Neuron (in vitro differentiated cells): ENCODE measurements around the gene CUL1.

Experiments
- H2AFZ ChIP-seq: one replicate; pipeline ENCODE4 v1.6.1; 2013; ENCODE audit warnings: low read depth, mild to moderate bottlenecking, inconsistent platforms, low read length, moderate library complexity
- H3K27me3 ChIP-seq: one replicate; pipeline ENCODE4 v1.6.1; 2013; ENCODE audit warnings: low read length; ENCODE audit not compliant: insufficient read depth
- H3K36me3 ChIP-seq: one replicate; pipeline ENCODE4 v1.6.1; 2013; ENCODE audit warnings: low read length; ENCODE audit not compliant: insufficient read depth
- H3K4me1 ChIP-seq: one replicate; pipeline ENCODE4 v1.6.1; 2013; ENCODE audit warnings: low read length; ENCODE audit not compliant: insufficient read depth
- H3K4me3 ChIP-seq: 2 replicates; pipeline ENCODE4 v1.5.1; 2013; ENCODE audit warnings: mild to moderate bottlenecking, low read length, moderate library complexity
- H3K9me3 ChIP-seq: one replicate; pipeline ENCODE4 v1.6.1; 2013; ENCODE audit warnings: low read length

CUL1 gene

DNA sequence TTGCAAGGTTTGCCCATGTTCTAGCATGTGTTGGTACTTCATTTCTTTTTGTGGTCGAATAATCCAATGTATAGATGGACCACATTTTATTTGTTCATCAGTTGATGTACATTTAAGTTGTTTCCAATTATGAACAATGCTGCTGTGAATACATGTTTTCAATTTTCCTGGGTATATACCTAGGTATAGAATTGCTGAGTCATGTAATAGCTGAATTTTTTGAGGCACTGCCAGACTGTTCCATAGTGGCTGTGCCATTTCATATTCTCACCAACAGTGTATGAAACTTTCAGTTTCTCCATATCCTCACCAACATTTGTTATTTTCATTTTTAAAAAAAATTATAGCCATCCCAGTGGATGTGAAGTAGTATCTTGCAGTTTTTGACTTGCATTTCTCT, 94.9 kb downstream of the CUL1 start:
- Histone ChIP-seq H3K4me3 (no peak overlapping the region), H3K36me3 (peaks cover 80% of the 10 kb centered on the region)

DNA sequence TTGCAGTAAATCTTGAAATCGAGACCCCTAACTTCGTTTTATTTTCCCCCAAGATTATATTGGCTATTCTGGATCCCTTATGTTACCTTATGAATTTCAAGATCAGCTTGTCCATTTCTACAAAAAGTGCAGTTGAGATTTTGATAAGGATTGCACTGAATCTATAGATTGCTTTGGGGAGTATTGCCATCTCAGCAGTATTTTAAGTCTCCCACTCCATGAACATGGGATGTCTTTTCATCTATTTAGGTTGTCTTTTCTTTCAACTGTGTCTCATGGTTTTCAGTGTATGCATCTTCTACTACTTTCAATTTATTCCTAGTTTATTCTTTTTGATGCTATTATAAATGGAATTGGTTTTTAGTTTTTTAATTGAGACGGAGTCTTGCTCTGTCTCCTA, 95.8 kb downstream of the CUL1 start:
- H3K36me3 ChIP-seq: peaks cover 83% of the 10 kb centered on the region
- H3K27me3 ChIP-seq: no peaks in the 10 kb centered on the region
- no peaks in the 10 kb centered on the region for H3K4me1 ChIP-seq
- no peak overlapping the region for H2AFZ ChIP-seq
- peaks cover 8% of the 10 kb centered on the region for H3K9me3 ChIP-seq
- no peak overlapping the region for H3K4me3 ChIP-seq

More for the DNA sequence above, 94.9 kb downstream of the CUL1 start:
- H3K4me1 ChIP-seq: no peaks in the 10 kb centered on the region
- no peaks in the 10 kb centered on the region for H3K27me3 ChIP-seq
- peaks cover 2% of the 10 kb centered on the region for H3K9me3 ChIP-seq
- no peak overlapping the region for H2AFZ ChIP-seq

DNA sequence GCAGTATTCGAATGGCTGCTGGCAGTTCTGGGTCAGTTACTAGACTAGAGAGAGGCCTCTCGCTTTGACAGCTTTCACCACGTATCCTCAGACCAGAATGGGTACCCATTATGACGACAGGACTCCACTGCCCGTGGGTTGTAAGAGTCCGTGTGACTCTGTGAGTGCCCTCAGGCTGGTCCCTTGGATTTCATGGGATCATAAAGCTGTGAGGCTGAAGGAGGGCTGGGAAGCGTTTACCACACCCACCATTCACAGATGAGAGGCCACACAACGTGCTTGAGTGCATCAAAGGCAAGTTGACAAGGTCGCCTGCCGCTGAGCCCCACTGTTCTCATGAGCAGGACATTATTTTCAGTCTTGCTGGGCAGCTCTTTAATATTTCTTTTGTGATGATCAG, 98.1 kb downstream of the CUL1 start:
- peaks cover 8% of the 10 kb centered on the region for H3K9me3 ChIP-seq
- H2AFZ ChIP-seq: no peak overlapping the region
- peaks cover 82% of the 10 kb centered on the region for H3K36me3 ChIP-seq
- no peaks in the 10 kb centered on the region for H3K27me3 ChIP-seq
- no peaks in the 10 kb centered on the region for H3K4me1 ChIP-seq
- no peak overlapping the region for H3K4me3 ChIP-seq

DNA sequence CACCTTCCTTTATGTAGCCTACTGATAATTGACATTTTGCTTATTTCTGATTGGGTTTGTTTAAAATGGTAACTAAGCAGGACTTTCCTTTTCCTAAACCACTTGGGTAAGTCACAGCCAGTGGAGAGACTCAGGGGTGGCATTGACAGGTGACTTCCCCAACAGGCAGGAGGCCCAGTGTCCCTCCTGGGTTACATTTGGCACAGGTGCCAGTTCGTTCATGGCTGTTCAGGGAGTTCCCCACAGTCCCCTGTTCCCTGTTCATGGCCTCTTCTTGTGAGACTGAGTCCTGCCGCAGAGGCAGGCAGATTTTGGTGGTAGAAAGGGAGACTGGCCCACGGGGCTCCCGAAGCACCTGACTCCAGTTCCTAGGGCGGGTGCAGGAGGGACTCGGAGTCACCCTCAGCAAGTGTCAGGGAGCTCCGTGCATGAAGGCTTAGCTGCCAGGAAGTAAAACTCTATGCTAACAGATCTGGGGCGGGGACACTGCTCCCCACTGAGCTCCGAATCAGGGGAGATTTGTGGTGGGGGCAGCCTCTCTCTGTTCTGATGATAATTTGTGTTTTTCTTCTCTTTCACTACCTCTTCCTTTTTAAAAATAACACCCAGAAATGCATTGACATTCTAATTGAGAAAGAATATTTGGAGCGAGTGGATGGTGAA, 101.3 kb downstream of the CUL1 start:
- no peaks in the 10 kb centered on the region for H3K4me1 ChIP-seq
- peaks cover 8% of the 10 kb centered on the region for H3K9me3 ChIP-seq
- no peak overlapping the region for H3K4me3 ChIP-seq
- H3K27me3 ChIP-seq: no peaks in the 10 kb centered on the region
- H3K36me3 ChIP-seq: peaks cover 71% of the 10 kb centered on the region
- no peak overlapping the region for H2AFZ ChIP-seq

DNA sequence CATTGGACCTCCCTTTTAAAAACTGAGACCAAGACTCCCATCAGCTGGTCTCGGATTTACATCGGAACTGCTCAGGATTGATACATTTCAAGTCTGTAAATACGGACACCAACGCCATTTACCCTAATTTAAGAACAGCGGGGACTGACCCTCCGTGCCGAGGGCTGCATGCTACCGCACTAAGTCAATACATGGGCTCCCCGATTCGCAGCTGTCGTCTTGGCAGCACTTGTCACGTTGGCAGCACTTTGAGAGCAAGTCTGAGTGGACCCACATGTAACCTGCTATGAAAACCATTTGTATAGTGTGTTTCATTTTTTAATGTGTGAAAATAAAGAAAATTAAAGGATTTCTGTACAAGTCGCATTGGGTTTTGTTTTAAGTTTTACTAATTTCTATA, 102.0 kb downstream of the CUL1 start:
- Histone ChIP-seq H3K4me3 (no peak overlapping the region), H2AFZ (no peak overlapping the region), H3K4me1 (no peaks in the 10 kb centered on the region), H3K9me3 (peaks cover 8% of the 10 kb centered on the region), H3K27me3 (no peaks in the 10 kb centered on the region), H3K36me3 (peaks cover 72% of the 10 kb centered on the region)

DNA sequence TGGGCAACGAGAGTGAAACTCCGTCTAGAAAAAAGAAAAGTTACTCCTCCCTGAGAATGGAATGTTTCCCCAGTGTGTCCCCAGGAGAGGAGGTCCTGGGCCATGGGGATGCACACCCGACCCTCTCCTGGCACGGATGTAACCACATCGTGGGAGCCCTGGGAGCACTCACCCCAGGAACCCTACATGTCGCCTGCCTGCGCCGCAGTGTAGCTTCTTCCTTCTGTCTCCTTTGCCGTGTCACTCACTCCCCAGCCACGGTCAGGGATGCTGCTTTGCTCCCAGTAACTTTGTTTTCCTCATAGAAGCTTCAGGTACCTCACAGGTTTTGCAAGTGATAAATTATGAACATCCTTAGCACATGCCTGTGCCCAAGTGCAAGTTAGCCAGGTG, 103.4 kb downstream of the CUL1 start:
- Histone ChIP-seq H3K4me3 (no peak overlapping the region), H3K27me3 (no peaks in the 10 kb centered on the region), H3K36me3 (peaks cover 78% of the 10 kb centered on the region), H3K4me1 (no peaks in the 10 kb centered on the region), H2AFZ (no peak overlapping the region), H3K9me3 (peaks cover 8% of the 10 kb centered on the region)

DNA sequence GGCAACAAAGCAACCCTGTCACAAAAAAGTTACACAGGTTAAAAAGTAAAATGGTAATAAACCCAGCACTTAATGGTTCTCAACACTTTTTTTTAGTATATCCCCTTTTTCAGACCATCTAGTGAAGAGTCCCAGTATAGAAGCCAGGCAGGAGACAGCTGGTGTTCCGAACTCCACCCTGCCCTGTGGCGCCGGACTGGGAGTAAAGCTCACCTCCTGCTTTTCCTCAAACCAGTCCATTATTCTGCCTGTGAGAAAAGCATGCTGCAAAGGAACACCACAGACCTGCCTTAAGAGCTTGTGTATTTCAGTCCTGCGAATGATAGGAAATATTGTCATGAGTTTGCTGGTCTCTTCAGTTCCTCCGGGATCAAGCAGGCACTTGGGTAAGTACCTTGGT, 104.4 kb downstream of the CUL1 start:
- Histone ChIP-seq H3K27me3 (no peaks in the 10 kb centered on the region), H2AFZ (no peak overlapping the region), H3K36me3 (peaks cover 78% of the 10 kb centered on the region), H3K4me3 (no peak overlapping the region), H3K4me1 (no peaks in the 10 kb centered on the region), H3K9me3 (peaks cover 8% of the 10 kb centered on the region)

DNA sequence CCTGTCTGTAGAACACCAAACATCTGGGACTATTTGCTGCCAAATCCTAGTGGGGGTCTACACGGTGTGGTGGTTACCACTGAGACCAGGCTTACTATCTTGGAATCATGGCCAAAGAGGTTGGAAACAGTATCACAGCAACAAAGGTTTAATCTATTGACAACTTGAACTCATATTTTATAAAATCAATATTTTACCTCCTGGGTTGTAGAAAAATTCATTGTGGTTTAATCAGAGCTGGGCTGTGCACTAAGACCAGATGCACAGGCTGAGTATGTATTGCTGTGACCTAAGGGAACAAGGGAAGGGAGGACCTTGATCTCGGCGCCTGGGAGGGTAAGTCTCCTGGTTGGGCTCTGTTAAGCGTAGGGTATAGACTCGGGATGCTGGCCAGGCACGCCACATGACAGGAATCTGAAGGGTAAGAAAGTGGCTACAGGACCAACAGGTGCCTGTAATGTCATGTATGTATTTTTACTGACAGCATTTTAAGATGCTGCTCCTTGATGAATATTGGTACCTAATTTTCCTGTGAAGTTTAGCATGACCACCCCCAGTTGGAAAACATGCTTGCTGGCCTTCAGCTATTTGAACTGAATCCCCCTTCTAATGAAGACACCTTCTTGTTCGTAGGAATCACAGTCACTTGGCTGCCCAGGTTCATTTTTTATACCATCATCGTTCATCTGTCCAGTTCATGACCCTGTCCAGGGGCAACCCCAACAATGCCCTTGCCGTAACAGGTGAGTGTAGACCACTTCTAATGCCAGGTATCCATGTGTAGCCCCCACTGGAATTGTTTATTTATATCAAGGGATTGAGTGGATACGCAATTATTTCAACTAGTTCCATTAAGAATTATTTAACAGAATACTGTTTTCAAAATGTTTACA, 105.9 kb downstream of the CUL1 start:
- H3K4me1 ChIP-seq: no peaks in the 10 kb centered on the region
- peaks cover 77% of the 10 kb centered on the region for H3K36me3 ChIP-seq
- no peaks in the 10 kb centered on the region for H3K9me3 ChIP-seq
- H2AFZ ChIP-seq: no peak overlapping the region
- no peaks in the 10 kb centered on the region for H3K27me3 ChIP-seq
- no peak overlapping the region for H3K4me3 ChIP-seq

DNA sequence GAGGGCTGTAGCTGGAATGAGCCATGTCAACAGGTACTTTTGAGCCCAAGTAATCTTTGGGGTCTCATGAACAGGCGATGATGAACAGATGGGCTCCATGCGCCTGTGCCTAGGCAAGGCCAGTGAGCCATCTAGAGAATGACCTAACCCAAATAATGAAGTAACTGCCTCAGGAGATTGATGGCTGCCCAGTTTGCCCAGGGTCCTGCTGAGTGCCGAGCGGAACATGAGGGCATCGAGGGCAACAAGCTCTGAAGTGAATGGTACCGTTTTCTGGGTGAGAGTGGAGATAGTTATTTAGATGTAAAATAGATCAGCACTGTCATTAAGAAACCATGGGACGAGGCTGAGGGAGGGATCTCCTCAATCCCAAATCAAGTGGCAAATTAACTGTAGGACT, 107.5 kb downstream of the CUL1 start:
- Histone ChIP-seq H3K9me3 (no peaks in the 10 kb centered on the region), H3K36me3 (peaks cover 77% of the 10 kb centered on the region), H3K4me1 (no peaks in the 10 kb centered on the region)

DNA sequence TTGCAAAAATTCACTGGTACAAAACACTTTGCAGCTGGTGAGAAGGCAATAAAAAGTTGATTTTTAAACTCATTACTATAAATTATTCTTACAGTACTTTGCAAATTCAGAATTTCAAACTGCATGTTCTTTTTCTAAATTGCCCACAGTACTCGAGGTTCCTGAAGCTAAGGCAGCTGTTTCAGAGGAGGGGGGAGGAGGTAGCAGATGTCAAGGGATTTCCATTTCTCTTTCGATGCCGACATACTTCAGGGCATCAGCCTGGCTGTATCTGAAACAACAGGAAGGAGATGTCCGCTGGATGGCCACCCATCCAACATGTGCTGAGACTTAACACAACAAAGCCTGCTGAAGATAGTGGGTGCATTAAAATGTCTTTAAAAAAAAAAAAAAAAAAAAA, 108.7 kb downstream of the CUL1 start:
- Histone ChIP-seq H3K36me3 (peaks cover 77% of the 10 kb centered on the region), H3K4me1 (no peaks in the 10 kb centered on the region), H2AFZ (no peak overlapping the region), H3K27me3 (no peaks in the 10 kb centered on the region), H3K9me3 (no peaks in the 10 kb centered on the region), H3K4me3 (no peak overlapping the region)

More for the DNA sequence above, 107.5 kb downstream of the CUL1 start:
- Histone ChIP-seq H3K27me3 (no peaks in the 10 kb centered on the region), H3K4me3 (no peak overlapping the region), H2AFZ (no peak overlapping the region)

DNA sequence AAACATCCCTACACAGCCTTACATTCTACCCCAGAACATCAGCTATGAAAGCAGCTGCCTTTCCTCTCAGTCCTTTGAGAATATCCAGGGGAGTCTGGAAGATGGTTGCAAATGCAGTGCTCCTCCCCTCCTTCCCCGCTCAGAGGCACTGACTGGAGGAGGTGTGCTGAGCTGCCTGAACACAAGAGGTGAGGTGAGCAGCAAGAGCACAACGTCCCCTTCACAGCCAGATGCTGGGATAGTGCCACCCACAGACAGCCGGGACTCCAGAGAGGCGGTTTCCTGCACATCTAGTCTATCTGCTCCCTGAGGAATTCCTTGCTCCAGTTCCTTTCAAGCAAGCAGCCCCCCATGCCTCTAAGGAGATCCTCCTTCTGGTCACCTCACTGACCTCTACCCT, 111.2 kb downstream of the CUL1 start:
- no peak overlapping the region for H3K4me3 ChIP-seq
- no peak overlapping the region for H2AFZ ChIP-seq
- no peaks in the 10 kb centered on the region for H3K27me3 ChIP-seq
- peaks cover 93% of the 10 kb centered on the region for H3K36me3 ChIP-seq
- peaks cover 2% of the 10 kb centered on the region for H3K9me3 ChIP-seq
- no peaks in the 10 kb centered on the region for H3K4me1 ChIP-seq

DNA sequence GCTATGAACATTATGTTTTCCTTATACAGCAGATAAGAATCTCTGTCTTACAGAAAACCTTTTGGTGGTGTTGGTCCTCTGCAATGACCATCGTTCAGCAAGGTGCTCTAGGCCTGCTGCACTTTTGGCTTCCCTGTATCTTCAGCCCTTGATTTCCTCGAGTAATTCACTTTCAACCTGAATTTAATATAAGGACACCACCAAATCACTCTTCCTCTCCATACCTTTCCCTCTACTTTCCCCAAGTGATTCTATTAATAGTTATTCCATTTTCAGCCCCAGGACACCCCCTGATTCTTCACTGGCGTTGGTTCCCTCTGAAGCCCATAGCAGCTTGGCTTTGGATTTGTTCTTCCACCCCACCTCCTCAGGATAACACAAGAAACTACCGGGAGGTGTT, 113.2 kb downstream of the CUL1 start:
- H3K4me3 ChIP-seq: no peak overlapping the region
- H3K27me3 ChIP-seq: no peaks in the 10 kb centered on the region
- peaks cover 94% of the 10 kb centered on the region for H3K36me3 ChIP-seq
- H3K9me3 ChIP-seq: peaks cover 2% of the 10 kb centered on the region
- H3K4me1 ChIP-seq: no peaks in the 10 kb centered on the region
- no peak overlapping the region for H2AFZ ChIP-seq

DNA sequence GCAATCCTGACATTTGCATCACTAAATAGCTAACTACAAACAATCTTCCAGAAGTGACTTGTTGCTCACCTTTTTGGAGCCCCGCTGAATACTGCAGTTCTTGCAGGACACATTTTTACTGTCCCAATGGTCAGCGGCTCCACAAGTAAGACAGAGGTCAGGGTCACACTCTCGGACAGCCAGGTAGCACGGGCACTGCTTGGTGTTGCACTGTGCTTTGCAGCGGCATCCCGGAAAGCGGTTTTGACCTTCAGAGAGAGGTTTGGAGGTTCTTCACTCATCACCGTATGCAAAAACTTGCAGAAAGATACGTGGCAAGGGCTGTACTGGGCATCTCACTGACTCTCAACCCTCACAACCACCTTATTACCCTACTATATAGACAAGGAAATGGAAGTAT, 115.2 kb downstream of the CUL1 start:
- no peaks in the 10 kb centered on the region for H3K27me3 ChIP-seq
- no peaks in the 10 kb centered on the region for H3K4me1 ChIP-seq
- no peak overlapping the region for H2AFZ ChIP-seq
- peaks cover 93% of the 10 kb centered on the region for H3K36me3 ChIP-seq
- no peak overlapping the region for H3K4me3 ChIP-seq
- H3K9me3 ChIP-seq: peaks cover 2% of the 10 kb centered on the region
